Inferior parietal cortex (tissue), 1 donor: ENCODE measurements around the gene MBOAT1.
"Not testable (repeated sequence)": the region's sequence is repeated elsewhere in the genome, so short reads cannot be mapped to it uniquely, and the experiment has no call there.

ENCODE experiments used
- DNase-seq: peaks from one replicate; pipeline ENCODE4 v3.0.0-alpha.2; 2016; ENCODE audit errors: extremely low spot score

The MBOAT1 gene

DNA sequence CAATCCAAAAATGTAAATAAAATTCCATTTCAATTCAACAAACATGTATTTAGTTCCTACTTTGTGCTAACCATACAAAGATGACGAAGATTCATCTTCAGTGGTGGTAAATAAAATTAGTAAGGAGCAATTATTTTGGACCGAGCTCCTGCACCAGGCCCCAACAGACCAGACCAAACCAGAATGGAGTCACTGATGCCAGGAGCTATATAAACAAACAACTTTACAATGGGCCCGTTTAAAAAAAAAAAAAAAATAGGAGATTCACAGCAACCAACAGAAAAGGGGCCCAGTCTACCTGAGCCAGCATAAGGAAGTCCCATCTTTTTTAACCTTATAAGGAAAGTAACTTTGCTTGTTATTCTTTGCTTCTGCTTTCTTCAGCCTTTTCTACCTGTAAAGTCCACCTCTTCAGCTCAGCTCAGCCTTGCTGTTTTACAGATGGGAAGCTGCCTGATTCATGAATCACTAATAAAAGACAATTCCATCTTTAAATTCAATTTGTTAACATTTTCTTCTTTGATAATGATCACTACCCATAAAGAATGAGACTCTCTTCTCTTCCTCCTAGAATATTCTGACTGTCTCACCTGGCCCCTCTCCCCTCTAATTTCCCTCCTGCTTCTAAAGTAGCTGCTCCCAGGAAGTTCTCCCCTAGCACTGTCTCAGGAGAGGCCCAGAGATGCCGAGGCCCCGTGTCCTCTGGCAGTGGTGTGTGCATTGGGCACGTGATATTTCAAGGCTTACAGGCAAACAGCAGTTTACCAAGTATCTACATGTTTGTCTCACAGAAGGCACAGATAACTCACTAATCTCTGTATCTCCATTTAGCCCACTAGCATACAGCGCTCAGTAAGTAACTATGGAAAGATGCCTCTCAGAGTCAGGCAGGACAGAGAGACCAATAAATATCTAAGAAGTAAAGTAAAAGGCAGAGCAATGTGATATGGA is 8.4 kb downstream of the MBOAT1 start:
- no peak for DNase-seq

GRCh38 chr6:20202699-20203302 is 9.5 kb downstream of the MBOAT1 start:
- no peak for DNase-seq

- no peak for DNase-seq
Measured at GRCh38 chr6:20202324-20202658, 10.0 kb downstream of the MBOAT1 start.

DNA sequence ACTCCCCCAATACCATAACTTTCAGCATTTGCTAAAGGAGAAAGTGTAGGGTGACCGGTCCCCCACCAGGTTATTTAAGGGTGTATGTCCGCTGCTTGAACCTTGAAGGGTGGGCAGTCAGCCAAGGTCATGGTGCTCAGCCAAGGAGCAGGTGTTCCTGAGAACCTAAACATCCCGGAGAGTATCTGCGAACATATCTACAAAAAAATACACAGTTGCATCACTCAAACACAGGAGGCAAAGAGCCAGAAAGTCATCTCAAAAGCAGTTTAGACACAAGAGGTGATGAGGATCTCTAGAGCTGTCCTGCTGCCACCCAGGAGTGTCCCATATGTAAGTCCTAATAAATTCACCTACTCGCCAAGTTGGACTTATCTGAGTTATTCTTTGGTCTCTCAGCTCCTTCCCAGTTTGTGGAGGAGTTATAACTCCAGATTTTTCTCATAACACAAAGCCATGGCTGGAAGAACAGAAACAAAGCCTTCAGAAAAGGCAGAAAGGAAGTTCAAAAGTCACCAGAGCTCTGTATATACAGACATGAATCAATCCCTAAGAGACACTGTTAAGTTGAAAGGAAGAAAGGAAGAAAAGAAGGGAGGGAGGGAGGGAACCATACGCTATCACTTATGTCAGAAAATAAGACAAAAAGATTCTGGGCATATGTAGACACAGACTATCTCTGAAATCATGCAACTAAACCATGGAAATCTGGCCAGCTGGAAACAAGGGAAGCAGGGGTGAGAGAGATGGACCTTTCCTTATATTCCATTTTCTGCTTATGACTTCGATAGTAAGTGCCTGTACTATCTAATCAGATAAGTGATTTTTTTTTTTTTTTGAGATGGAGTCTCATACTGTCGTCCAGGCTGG is 11.3 kb downstream of the MBOAT1 start:
- no peak for DNase-seq

DNA sequence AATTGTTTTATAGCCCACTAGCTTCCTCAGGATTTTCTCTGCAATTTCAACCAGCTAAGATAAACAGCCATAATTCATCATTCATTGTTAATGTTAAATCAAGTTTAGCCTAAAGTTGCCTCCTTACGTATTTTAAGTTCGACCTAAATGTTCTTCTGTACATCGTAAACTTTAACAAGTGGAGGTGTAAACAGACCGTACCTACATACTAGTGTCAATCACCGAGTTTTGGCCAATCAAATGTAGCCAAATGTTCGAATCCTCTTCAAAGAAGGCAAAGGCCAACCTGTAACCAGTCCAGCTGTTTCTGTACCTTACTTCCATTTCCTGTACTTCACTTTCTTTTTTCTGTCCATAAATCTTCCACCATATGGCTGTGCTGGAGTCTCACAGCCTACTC is 13.5 kb downstream of the MBOAT1 start:
- DNase-seq, result no peak

DNA sequence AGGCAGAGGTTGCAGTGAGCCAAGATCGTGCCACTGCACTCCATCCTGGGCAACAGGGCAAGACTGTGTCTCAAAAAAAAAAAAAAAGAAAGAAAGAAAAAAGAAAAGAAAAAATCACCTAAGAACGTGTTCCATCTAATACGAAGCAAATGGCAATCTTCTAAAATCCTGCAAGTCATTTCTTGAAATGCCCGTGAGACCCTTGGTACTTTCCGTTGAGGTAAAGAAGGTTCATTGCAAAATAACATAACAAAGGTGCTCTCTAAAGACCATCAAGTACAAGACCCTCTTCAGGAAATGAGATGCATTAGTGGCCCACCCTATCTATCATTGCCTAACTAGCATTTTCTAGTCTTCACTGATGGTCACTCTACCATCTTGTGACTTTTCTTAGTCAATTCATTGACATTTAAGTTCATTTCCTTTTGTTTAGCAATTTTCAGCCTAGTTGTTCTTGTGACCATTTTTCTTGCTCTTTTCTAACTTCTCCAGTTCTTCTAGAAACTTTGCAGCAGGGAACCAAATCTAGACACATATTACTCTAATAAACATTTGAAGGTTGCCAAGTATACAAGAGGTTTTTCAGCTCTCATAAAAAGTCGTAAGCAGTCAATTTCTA is 14.0 kb downstream of the MBOAT1 start:
- DNase-seq, result no peak

- DNase-seq, result no peak
Measured at GRCh38 chr6:20197251-20197650, 15.0 kb downstream of the MBOAT1 start.

DNA sequence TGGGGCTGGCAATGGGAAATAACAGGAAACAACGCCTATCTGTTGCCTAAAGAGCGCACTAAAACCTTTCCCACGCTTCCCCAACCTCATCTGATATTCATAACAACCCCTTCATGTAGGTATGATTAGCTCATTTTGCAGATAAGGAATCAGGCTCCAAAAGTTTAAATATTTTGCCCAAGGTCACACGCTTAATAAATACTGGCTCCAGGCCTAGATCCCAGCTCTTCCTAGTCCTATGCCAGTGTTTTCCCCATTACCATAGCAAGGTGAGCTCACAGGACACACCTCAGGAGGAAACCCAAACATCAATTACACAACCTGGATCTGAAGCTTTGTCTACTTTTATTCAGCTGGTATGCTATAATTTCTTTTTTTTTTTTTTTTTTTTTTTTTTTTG is 19.6 kb downstream of the MBOAT1 start:
- no peak for DNase-seq

DNA sequence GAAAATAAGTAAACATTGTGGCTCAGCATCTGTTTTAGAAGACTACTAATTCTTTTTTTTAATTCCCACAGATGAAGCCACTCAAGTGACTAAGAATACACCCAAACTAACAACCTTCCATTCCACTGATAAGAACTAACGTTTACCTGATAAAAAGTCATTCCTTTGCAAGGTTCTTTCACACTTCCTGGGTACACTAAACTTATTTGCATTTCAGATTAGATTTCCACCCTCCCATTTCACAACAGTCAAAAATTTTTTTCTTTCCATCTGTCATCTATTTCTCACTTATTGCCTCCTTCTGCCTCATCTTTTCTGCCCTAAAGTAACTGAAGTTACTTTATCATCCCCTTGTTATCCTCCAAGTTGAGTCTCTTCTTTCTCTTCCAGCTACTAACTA is 20.3 kb downstream of the MBOAT1 start:
- DNase-seq, result no peak

- DNase-seq, result no peak
Measured at GRCh38 chr6:20188630-20189075, 23.6 kb downstream of the MBOAT1 start.

DNA sequence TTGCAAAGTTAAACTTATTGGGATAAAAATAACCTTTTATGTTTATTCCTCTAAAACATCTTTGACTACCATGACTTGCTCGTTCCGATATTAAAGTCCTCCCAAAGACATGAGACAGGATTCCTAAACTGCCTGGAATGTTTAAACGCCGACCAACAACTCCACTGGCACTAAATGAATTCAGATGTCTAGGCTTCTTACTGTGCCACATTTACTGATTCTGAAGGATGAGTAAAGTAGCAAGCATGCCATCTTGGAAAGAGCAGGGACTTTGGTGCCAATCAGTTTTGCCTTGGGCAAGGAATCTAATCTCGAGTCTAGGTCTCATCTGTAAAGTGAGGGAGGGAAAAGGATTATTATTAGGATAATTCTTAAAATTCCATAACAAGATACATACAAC is 25.3 kb downstream of the MBOAT1 start:
- DNase-seq, result no peak

GRCh38 chr6:20183706-20184105 is 28.6 kb downstream of the MBOAT1 start:
- no peak for DNase-seq

GRCh38 chr6:20182926-20183521 is 29.2 kb downstream of the MBOAT1 start:
- no peak for DNase-seq

DNA sequence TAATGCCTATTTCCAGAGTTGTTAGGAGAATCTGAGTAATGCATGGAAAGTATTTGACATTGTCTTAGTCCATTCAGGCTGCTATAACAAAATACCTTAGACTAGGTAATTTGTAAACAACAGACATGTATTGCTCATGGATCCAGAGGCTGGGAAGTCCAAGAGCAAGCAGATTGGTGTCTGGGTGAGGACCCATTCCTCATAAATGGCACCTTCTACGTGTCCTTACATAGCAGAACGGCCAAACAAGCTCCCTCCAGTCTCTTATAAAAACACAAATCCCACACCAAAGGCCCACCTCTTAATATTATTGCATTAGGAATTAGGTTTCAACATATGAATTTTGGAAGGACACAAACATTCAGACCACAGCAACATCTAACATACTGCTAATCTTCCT is 30.2 kb downstream of the MBOAT1 start:
- no peak for DNase-seq

DNA sequence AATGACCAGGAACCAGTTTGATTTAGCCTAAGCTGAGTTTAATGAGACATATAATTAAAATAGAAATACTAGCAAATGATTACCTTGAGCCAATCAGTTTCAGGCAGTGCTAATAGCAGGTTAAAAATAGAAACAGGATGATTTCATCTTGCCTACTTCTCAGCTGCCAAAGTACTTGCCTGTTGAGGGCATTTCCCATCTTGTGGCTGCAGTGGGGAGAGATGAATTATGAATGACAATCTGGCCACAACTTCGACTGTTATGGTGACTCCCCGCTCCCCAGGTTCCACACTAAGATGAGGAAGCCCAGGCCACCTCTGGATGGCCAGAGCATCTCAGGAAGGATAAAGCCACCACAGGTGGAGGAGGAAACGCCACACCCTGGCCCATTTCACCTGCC is 31.3 kb downstream of the MBOAT1 start:
- DNase-seq, result no peak

DNA sequence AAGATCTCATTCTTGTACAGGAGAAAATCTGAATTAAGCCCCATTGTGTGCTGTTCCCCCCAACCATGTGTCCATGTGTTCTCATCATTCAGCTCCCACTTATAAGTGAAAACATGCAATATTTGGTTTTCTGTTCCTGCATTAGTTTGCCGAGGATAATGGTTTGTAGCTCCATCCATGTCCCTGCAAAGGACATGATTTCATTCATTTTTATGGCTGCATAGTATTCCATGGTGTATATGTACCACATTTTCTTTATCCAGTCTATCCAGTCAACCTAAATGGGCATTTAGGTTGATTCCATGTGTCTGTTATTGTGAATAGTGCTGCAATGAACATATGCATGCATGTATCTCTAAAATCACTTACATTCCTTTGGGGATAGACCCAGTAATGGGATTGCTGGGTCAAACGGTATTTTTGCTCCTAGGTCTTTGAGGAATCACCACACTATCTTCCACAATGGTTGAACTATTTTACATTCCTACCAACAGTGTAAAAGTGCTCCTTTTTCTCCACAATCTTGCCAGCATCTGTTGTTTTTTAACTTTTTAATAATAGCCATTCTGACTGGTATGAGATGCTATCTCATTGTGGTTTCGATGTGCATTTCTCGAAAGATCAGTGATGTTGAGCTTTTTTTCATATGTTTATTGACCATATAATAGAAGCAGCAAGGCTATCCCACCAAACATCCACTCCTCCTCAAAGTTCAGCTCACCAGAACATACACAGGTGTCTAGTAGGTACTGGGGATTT is 32.8 kb downstream of the MBOAT1 start:
- DNase-seq, result not testable (repeated sequence)

DNA sequence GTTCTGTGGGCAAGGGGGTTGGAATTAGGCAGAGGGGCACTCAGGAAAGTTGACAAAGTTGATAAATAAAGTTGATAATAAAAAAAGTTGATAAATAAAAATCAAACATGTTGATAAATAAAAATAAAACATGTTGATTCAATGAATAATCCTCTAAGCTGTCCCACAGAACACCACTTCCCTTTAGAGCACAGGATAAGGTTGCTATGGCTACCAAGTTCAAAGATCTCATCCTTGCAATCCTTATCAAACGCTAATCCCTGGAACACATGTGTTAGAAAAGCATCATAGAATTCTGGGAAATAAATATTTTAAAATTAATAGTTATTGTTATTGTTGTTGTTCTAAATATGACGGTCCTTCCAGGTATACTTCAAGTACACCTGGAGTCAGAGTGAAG is 33.9 kb downstream of the MBOAT1 start:
- no peak for DNase-seq

DNA sequence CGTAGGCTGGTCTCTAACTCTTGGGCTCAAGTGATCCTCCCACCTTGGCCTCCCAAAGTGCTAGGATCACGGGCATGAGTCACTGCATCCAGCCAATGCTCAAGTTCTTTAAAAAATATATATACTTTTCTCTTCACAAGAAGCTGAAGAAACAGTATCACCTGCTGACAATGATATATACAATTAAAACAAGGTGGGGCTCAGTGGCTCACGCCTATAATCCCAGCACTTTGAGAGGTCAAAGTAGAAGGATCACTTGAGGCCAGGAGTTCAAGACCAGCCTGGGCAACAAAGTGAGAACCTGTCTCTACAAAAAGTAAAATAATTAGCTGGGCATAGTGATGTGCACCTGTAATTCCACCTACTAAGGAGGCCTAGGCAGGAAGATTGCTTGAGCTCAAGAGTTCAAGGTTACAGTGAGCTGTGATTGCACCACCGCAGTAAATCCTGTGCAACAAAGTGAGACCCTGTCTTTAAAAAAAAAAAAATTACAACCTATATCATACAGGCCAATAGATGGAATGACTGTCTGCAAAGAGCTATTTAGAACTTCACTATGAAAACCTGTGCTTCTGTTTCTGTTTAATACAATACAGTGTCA is 36.4 kb downstream of the MBOAT1 start:
- no peak for DNase-seq

- no peak for DNase-seq
Measured at GRCh38 chr6:20173833-20174792, 38.2 kb downstream of the MBOAT1 start.
